ENCODE measurements around the gene C20orf202. TPM values are rescaled to one million over a fixed set of nuclear protein-coding genes. Genes with fewer than 3 reads are reported as not detected.

C20orf202 gene
- total and polyA plus RNA-seq, 2 experiments from 2014 or later, result not detected

DNA sequence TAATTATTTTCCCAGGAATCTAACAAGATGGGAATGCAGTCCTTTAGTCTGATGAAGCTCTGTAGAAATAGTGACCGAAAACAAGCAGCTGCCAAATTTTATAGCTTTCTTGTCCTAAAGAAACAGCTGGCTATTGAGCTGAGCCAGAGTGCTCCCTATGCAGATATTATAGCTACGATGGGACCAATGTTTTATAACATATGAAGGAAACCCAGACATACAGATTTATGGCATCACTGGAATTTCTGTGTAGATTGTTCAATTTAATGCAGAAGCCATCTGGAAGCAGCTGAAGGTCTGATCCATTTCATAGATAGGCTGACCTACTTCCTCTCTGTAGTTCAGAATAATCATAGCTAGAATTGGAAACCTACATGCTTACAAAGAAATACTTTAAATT lies 51.0 kb downstream of the C20orf202 start:
- H2AFZ ChIP-seq, result no peak overlapping the region
- H3F3A ChIP-seq (replicated peaks; ENCODE audit: low read depth), result no peaks in the 10 kb centered on the region
- H3K27me3 ChIP-seq (ENCODE audit: insufficient read depth), result 0 out of 2 replicates have a peak, but pooled peaks cover 4% of the 10 kb centered on the region
- no peak overlapping the region for H3K4me3 ChIP-seq
- Mint-ChIP-seq H3K27me3 (ENCODE audit: insufficient read depth, low read depth, poor library complexity) (no peaks in the 10 kb centered on the region), H3K9me3 (peaks cover 4% of the 10 kb centered on the region; the same call in 2 of the 3 replicates), H3K4me3 (no peak overlapping the region), H3K36me3 (ENCODE audit: low read depth) (no peaks in the 10 kb centered on the region), H3K27ac (no peak overlapping the region), H3K4me1 (no peaks in the 10 kb centered on the region)
- no peaks in the 10 kb centered on the region for H4K20me1 ChIP-seq (replicated peaks; ENCODE audit: insufficient read depth)
- H3K79me2 ChIP-seq (replicated peaks; ENCODE audit: insufficient read depth), result no peaks in the 10 kb centered on the region
- no peaks in the 10 kb centered on the region for H3K36me3 ChIP-seq (ENCODE audit: insufficient read depth)
- H3K9me2 ChIP-seq (ENCODE audit: insufficient read depth), result no peaks in the 10 kb centered on the region
- DNase-seq (ENCODE audit: low spot score) (no peak), ATAC-seq (no peak)
- no peaks in the 10 kb centered on the region for H3K4me1 ChIP-seq (ENCODE audit: insufficient read depth)
- H3K4me2 ChIP-seq, result no peak overlapping the region
- no peak for TF ChIP-seq EZH2 (IDR thresholded peaks at IDR 0.05; ENCODE audit: low read depth, unreplicated experiment)
- TF ChIP-seq EZH2phosphoT487 (IDR thresholded peaks at IDR 0.05; ENCODE audit: unreplicated experiment), result no peak
- TF ChIP-seq, protein P1, sequence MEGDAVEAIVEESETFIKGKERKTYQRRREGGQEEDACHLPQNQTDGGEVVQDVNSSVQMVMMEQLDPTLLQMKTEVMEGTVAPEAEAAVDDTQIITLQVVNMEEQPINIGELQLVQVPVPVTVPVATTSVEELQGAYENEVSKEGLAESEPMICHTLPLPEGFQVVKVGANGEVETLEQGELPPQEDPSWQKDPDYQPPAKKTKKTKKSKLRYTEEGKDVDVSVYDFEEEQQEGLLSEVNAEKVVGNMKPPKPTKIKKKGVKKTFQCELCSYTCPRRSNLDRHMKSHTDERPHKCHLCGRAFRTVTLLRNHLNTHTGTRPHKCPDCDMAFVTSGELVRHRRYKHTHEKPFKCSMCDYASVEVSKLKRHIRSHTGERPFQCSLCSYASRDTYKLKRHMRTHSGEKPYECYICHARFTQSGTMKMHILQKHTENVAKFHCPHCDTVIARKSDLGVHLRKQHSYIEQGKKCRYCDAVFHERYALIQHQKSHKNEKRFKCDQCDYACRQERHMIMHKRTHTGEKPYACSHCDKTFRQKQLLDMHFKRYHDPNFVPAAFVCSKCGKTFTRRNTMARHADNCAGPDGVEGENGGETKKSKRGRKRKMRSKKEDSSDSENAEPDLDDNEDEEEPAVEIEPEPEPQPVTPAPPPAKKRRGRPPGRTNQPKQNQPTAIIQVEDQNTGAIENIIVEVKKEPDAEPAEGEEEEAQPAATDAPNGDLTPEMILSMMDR (conservative IDR thresholded peaks at IDR 0.05; ENCODE audit: low read depth in 2 of 2), result no peak
- no peak for TF ChIP-seq REST (IDR thresholded peaks at IDR 0.05; ENCODE audit: unreplicated experiment)
- no peak for TF ChIP-seq POLR2AphosphoS5 (IDR thresholded peaks at IDR 0.05; ENCODE audit: low read depth)
- TF ChIP-seq NANOG (IDR thresholded peaks at IDR 0.05; ENCODE audit: borderline replicate concordance), result no peak
- no peak for TF ChIP-seq STAT1 (IDR thresholded peaks at IDR 0.05; ENCODE audit: unreplicated experiment)
- TF ChIP-seq CREB1 (CRISPR knock-in tag; IDR thresholded peaks at IDR 0.05; ENCODE audit: low read depth), result no peak
- TF ChIP-seq ZNF114 (CRISPR knock-in tag; IDR thresholded peaks at IDR 0.05), result no peak
- TF ChIP-seq ETS1 (IDR thresholded peaks at IDR 0.05), result no peak
- TF ChIP-seq ZNF462 (CRISPR knock-in tag; IDR thresholded peaks at IDR 0.05), result no peak
- TF ChIP-seq JUNB (IDR thresholded peaks at IDR 0.05; ENCODE audit: unreplicated experiment), result no peak
- no peak for TF ChIP-seq ZNF331 (CRISPR knock-in tag; IDR thresholded peaks at IDR 0.05; ENCODE audit: low read depth)
- H3K27ac ChIP-seq (ENCODE audit: low read depth), result no peak overlapping the region
